GM23248 (cell line): ENCODE results near the gene MAP3K14.

Experiments
- EZH2 ChIP-seq: fragments of 200-600 bp; sonication (generic); IDR thresholded peaks from 2 replicates; pipeline ENCODE4 v1.6.1; 2018; ENCODE audit warnings: antibody characterized with exemption, mild to moderate bottlenecking; ENCODE audit not compliant: insufficient read depth, poor library complexity, severe bottlenecking
- EZH2phosphoT487 ChIP-seq: fragments of 200-600 bp; sonication (generic); IDR thresholded peaks from 2 replicates; pipeline ENCODE4 v1.6.1; 2018; ENCODE audit warnings: antibody characterized with exemption, moderate library complexity, mild to moderate bottlenecking, low read depth; ENCODE audit not compliant: insufficient read depth

- TF ChIP-seq EZH2phosphoT487 (no peak), EZH2 (no peak)
Measured at GRCh38 chr17:45320931-45321461, 4.2 kb upstream of the MAP3K14 start.
